Activated T-helper 17 cell treated with anti-CD3 and anti-CD28 coated beads, Interleukin-2, amount 50 U/mL, for 72 hours (primary cell): Measurements from ENCODE around the gene ZSCAN18. TPM values are rescaled to one million over a fixed set of nuclear protein-coding genes. Genes with fewer than 3 reads are reported as not detected.
"Not testable (repeated sequence)": the region's sequence is repeated elsewhere in the genome, so short reads cannot be mapped to it uniquely, and the experiment has no call there.

Source experiments
- ATAC-seq: fragments of 150-1000 bp; cut with Tn5 transposase; replicated peaks from 2 replicates; pipeline ENCODE4 v1.10.0; 2021; ENCODE audit warnings: mild to moderate bottlenecking, moderate library complexity
- H3K27ac Mint-ChIP-seq: one replicate; pipeline ENCODE4 v1.8.0; 2022; ENCODE audit warnings: mixed read lengths
- H3K27me3 Mint-ChIP-seq: one replicate; pipeline ENCODE4 v1.8.0; 2022; ENCODE audit warnings: mixed read lengths
- H3K36me3 Mint-ChIP-seq: one replicate; pipeline ENCODE4 v1.8.0; 2022; ENCODE audit warnings: low read depth, mild to moderate bottlenecking, mixed read lengths
- H3K4me1 Mint-ChIP-seq: one replicate; pipeline ENCODE4 v1.8.0; 2022; ENCODE audit warnings: mixed read lengths
- H3K4me3 Mint-ChIP-seq: one replicate; pipeline ENCODE4 v1.8.0; 2022; ENCODE audit warnings: mild to moderate bottlenecking, mixed read lengths
- H3K9me3 Mint-ChIP-seq: one replicate; pipeline ENCODE4 v1.8.0; 2022; ENCODE audit warnings: mixed read lengths
- total RNA-seq, 2 donors: library from RNA; stranded (reverse); gene quantifications; one replicate each; pipeline ENCODE4 v1.2.3, GENCODE V29; 2022

Gene ZSCAN18
- total RNA-seq: 10 to 100 TPM; 15.9 to 20.1 TPM

GRCh38 chr19:58097781-58098681 is at the start of gene ZSCAN18:
ZSCAN18 (minus strand) TSS chr19:58098231; CDS start chr19:58090267, 7,964 bp downstream.
- H3K27ac Mint-ChIP-seq: peak within 1 kb of the TSS; percentile 100
- peaks cover 8% of the 10 kb centered on the region for H3K4me1 Mint-ChIP-seq
- H3K27me3 Mint-ChIP-seq: no peaks in the 10 kb centered on the region
- H3K9me3 Mint-ChIP-seq: peaks cover 7% of the 10 kb centered on the region
- peaks cover 15% of the 10 kb centered on the region for H3K36me3 Mint-ChIP-seq
- ATAC-seq: peak; percentile 99
- H3K4me3 Mint-ChIP-seq: peak within 1 kb of the TSS; percentile 98

GRCh38 chr19:58147475-58147874 is 49.4 kb upstream of the ZSCAN18 start:
- peaks cover 21% of the 10 kb centered on the region for H3K36me3 Mint-ChIP-seq
- H3K9me3 Mint-ChIP-seq, H3K4me3 Mint-ChIP-seq, H3K4me1 Mint-ChIP-seq, H3K27me3 Mint-ChIP-seq, H3K27ac Mint-ChIP-seq, ATAC-seq: not testable (repeated sequence)

- peaks cover 37% of the 10 kb centered on the region for H3K36me3 Mint-ChIP-seq
- no peak for ATAC-seq
- no peak overlapping the region for H3K4me3 Mint-ChIP-seq
- H3K4me1 Mint-ChIP-seq: peaks cover 5% of the 10 kb centered on the region
- no peaks in the 10 kb centered on the region for H3K9me3 Mint-ChIP-seq
- H3K27ac Mint-ChIP-seq: no peak overlapping the region
- no peaks in the 10 kb centered on the region for H3K27me3 Mint-ChIP-seq
Observed at GRCh38 chr19:58145849-58146248, 47.8 kb upstream of the ZSCAN18 start.

- H3K4me1 Mint-ChIP-seq: peaks cover 4% of the 10 kb centered on the region
- H3K36me3 Mint-ChIP-seq: peaks cover 99% of the 10 kb centered on the region
- H3K27ac Mint-ChIP-seq: no peak overlapping the region
Observed at GRCh38 chr19:58134244-58134643, 36.2 kb upstream of the ZSCAN18 start.

GRCh38 chr19:58129284-58129683 is 31.3 kb upstream of the ZSCAN18 start:
- no peak for ATAC-seq
- peaks cover 43% of the 10 kb centered on the region for H3K9me3 Mint-ChIP-seq
- no peak overlapping the region for H3K27ac Mint-ChIP-seq
- H3K27me3 Mint-ChIP-seq: no peaks in the 10 kb centered on the region
- no peaks in the 10 kb centered on the region for H3K4me1 Mint-ChIP-seq
- H3K4me3 Mint-ChIP-seq: no peak overlapping the region
- H3K36me3 Mint-ChIP-seq: peaks cover 69% of the 10 kb centered on the region

More at GRCh38 chr19:58134244-58134643, 36.2 kb upstream of the ZSCAN18 start:
- no peak for ATAC-seq
- H3K27me3 Mint-ChIP-seq: no peaks in the 10 kb centered on the region
- H3K4me3 Mint-ChIP-seq: no peak overlapping the region
- peaks cover 21% of the 10 kb centered on the region for H3K9me3 Mint-ChIP-seq

GRCh38 chr19:58128041-58128685 is 30.1 kb upstream of the ZSCAN18 start:
- H3K9me3 Mint-ChIP-seq: peaks cover 44% of the 10 kb centered on the region
- H3K36me3 Mint-ChIP-seq: peaks cover 58% of the 10 kb centered on the region
- no peak overlapping the region for H3K27ac Mint-ChIP-seq
- no peak overlapping the region for H3K4me3 Mint-ChIP-seq
- ATAC-seq: no peak
- H3K27me3 Mint-ChIP-seq: no peaks in the 10 kb centered on the region
- no peaks in the 10 kb centered on the region for H3K4me1 Mint-ChIP-seq

- Mint-ChIP-seq H3K36me3 (peaks cover 11% of the 10 kb centered on the region), H3K27ac (no peak overlapping the region), H3K4me3 (no peak overlapping the region), H3K9me3 (peaks cover 57% of the 10 kb centered on the region), H3K27me3 (no peaks in the 10 kb centered on the region), H3K4me1 (no peaks in the 10 kb centered on the region)
- no peak for ATAC-seq
Observed at GRCh38 chr19:58123354-58123753, 25.3 kb upstream of the ZSCAN18 start.

GRCh38 chr19:58118979-58119733 is 21.1 kb upstream of the ZSCAN18 start:
- Mint-ChIP-seq H3K4me1 (no peaks in the 10 kb centered on the region), H3K36me3 (peaks cover 11% of the 10 kb centered on the region), H3K9me3 (peaks cover 51% of the 10 kb centered on the region), H3K27me3 (peaks cover 5% of the 10 kb centered on the region), H3K27ac (no peak overlapping the region), H3K4me3 (no peak overlapping the region)
- no peak for ATAC-seq

- H3K4me1 Mint-ChIP-seq: no peaks in the 10 kb centered on the region
- H3K27me3 Mint-ChIP-seq: peaks cover 5% of the 10 kb centered on the region
- peaks cover 11% of the 10 kb centered on the region for H3K36me3 Mint-ChIP-seq
- no peak overlapping the region for H3K27ac Mint-ChIP-seq
- no peak overlapping the region for H3K4me3 Mint-ChIP-seq
- peaks cover 47% of the 10 kb centered on the region for H3K9me3 Mint-ChIP-seq
- no peak for ATAC-seq
Observed at GRCh38 chr19:58117841-58118575, 20.0 kb upstream of the ZSCAN18 start.

GRCh38 chr19:58108546-58108817 is 10.5 kb upstream of the ZSCAN18 start:
- no peaks in the 10 kb centered on the region for H3K4me1 Mint-ChIP-seq
- H3K27ac Mint-ChIP-seq: no peak overlapping the region
- H3K9me3 Mint-ChIP-seq: peaks cover 28% of the 10 kb centered on the region
- no peak overlapping the region for H3K4me3 Mint-ChIP-seq
- no peaks in the 10 kb centered on the region for H3K27me3 Mint-ChIP-seq
- no peak for ATAC-seq
- H3K36me3 Mint-ChIP-seq: no peaks in the 10 kb centered on the region

- no peaks in the 10 kb centered on the region for H3K27me3 Mint-ChIP-seq
- no peak for ATAC-seq
- H3K4me1 Mint-ChIP-seq: no peaks in the 10 kb centered on the region
- no peaks in the 10 kb centered on the region for H3K36me3 Mint-ChIP-seq
- H3K9me3 Mint-ChIP-seq: peaks cover 32% of the 10 kb centered on the region
- H3K4me3 Mint-ChIP-seq: no peak overlapping the region
- H3K27ac Mint-ChIP-seq: no peak overlapping the region
Observed at GRCh38 chr19:58107778-58108545, 9.9 kb upstream of the ZSCAN18 start.

GRCh38 chr19:58098682-58098998 is 609 bp upstream of the ZSCAN18 start:
- peaks cover 8% of the 10 kb centered on the region for H3K4me1 Mint-ChIP-seq
- peak; percentile 13 for ATAC-seq
- H3K27me3 Mint-ChIP-seq: no peaks in the 10 kb centered on the region
- peak overlapping the region; percentile 100 for H3K27ac Mint-ChIP-seq
- peak overlapping the region; percentile 98 for H3K4me3 Mint-ChIP-seq
- peaks cover 12% of the 10 kb centered on the region for H3K9me3 Mint-ChIP-seq
- peaks cover 15% of the 10 kb centered on the region for H3K36me3 Mint-ChIP-seq

GRCh38 chr19:58097349-58097748 is 682 bp downstream of the ZSCAN18 start:
- no peaks in the 10 kb centered on the region for H3K27me3 Mint-ChIP-seq
- no peak for ATAC-seq
- H3K36me3 Mint-ChIP-seq: peaks cover 15% of the 10 kb centered on the region
- H3K4me3 Mint-ChIP-seq: peak overlapping the region; percentile 98
- H3K9me3 Mint-ChIP-seq: peaks cover 7% of the 10 kb centered on the region
- H3K27ac Mint-ChIP-seq: peak overlapping the region; percentile 100
- H3K4me1 Mint-ChIP-seq: peaks cover 8% of the 10 kb centered on the region
